SW480 (cell line): Measurements from ENCODE around the gene ZRANB1.

Source experiments
- DNase-seq: peaks from one replicate; pipeline ENCODE4 v3.0.0-alpha.2; 2016; ENCODE audit warnings: low spot score

The ZRANB1 gene

GRCh38 chr10:124995605-124996004 is 53.7 kb downstream of the ZRANB1 start:
- DNase-seq, result no peak

- no peak for DNase-seq
Observed at GRCh38 chr10:124996127-124996853, 54.4 kb downstream of the ZRANB1 start.

- DNase-seq, result no peak
Observed at GRCh38 chr10:124996854-124997215, 54.9 kb downstream of the ZRANB1 start.

- DNase-seq, result no peak
Observed at GRCh38 chr10:124997306-124997705, 55.4 kb downstream of the ZRANB1 start.

- DNase-seq, result no peak
Observed at GRCh38 chr10:124997771-124998623, 56.1 kb downstream of the ZRANB1 start.

GRCh38 chr10:124998624-124999291 is 56.8 kb downstream of the ZRANB1 start:
- no peak for DNase-seq

- DNase-seq, result no peak
Observed at GRCh38 chr10:124999433-125000365, 57.8 kb downstream of the ZRANB1 start.

GRCh38 chr10:125000366-125001312 is 58.7 kb downstream of the ZRANB1 start:
- DNase-seq, result no peak

GRCh38 chr10:125001313-125002046 is 59.6 kb downstream of the ZRANB1 start:
- DNase-seq, result no peak

GRCh38 chr10:125002047-125002422 is 60.1 kb downstream of the ZRANB1 start:
- DNase-seq, result no peak

- DNase-seq, result no peak
Observed at GRCh38 chr10:125002423-125003145, 60.7 kb downstream of the ZRANB1 start.

- no peak for DNase-seq
Observed at GRCh38 chr10:125003146-125003900, 61.4 kb downstream of the ZRANB1 start.

GRCh38 chr10:125003901-125004467 is 62.1 kb downstream of the ZRANB1 start:
- no peak for DNase-seq

- no peak for DNase-seq
Observed at GRCh38 chr10:125004571-125005311, 62.8 kb downstream of the ZRANB1 start.

- DNase-seq, result no peak
Observed at GRCh38 chr10:125005312-125006187, 63.6 kb downstream of the ZRANB1 start.

GRCh38 chr10:125006188-125006680 is 64.3 kb downstream of the ZRANB1 start:
- DNase-seq, result no peak
